Erythroblast (primary cell): ENCODE results near the gene DHCR7.
A peak's percentile ranks its signal among the peaks of the same experiment; 100 is the strongest.
"Not testable (repeated sequence)": the region's sequence is repeated elsewhere in the genome, so short reads cannot be mapped to it uniquely, and the experiment has no call there.

Source experiments
- DNase-seq, 2 experiments: peaks; one replicate each; lab custom pipeline; 2025; lab: John Stamatoyannopoulos, UW
- GATA1 ChIP-seq: IDR thresholded peaks from 2 replicates; pipeline ENCODE4 v1.6.1; 2011; ENCODE audit warnings: low read depth, mild to moderate bottlenecking, control low read depth, low read length, moderate library complexity
- POLR2A ChIP-seq: IDR thresholded peaks from 2 replicates; pipeline ENCODE4 v1.6.1; 2011; ENCODE audit warnings: mild to moderate bottlenecking, low read length

DHCR7 gene

GRCh38 chr11:71432761-71433647 is 15.2 kb downstream of the DHCR7 start:
- TF ChIP-seq POLR2A (no peak), GATA1 (no peak)

GRCh38 chr11:71431271-71431670 is 16.9 kb downstream of the DHCR7 start:
- no peak for DNase-seq
- TF ChIP-seq GATA1 (no peak), POLR2A (no peak)

More at GRCh38 chr11:71432761-71433647, 15.2 kb downstream of the DHCR7 start:
- no peak for DNase-seq

DNA sequence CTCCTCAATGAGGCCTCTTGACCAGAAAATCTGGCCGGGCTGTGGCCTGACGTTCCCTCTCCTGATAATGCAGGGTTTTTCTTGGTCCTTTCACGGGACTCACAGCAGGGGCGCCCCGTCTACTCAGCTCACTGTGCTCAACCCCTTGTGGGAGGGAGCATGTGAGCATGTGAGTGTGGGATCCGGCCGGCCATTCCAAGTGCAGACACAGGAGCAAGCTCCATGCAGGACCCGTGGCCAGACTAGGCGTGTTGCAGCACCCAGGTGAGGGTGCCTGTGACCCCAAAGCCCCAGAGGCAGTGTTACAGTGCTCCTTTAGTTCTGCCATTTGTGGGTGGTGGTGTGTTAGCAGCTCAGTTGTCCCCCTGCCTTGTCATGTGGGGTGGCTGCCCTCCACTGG is 18.0 kb downstream of the DHCR7 start:
- DNase-seq, result no peak
- TF ChIP-seq POLR2A (no peak), GATA1 (no peak)

GRCh38 chr11:71429701-71430100 is 18.5 kb downstream of the DHCR7 start:
- TF ChIP-seq GATA1 (no peak), POLR2A (no peak)
- no peak for DNase-seq

DNA sequence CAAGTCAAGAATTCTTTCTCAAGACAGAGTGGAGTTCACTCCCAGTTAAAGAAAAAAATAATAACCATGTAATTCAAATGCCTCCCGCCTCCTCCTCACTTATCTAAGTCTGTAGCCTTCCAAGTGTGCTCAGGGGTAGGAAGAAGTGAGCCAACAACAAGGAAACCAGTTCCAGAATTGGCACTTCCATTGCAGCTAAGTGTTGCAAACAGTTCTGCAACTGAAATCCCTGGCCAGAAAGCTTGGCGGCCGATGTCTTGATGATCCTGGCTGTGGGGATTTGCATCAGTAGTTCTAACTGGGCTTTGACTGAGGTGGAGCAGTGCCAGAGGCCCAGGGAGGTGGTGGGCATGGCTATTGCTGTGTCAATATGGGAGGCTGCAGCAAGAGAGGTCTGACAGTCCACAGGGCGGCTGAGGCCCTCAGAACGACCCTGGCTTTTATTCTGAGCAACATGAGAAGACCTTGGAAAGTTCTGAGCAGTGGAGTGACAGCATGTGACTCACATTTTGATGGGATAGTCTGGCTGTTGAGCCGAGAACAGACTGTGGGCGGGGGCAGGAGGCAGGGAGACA is 19.2 kb downstream of the DHCR7 start:
- no peak for DNase-seq
- TF ChIP-seq GATA1 (no peak), POLR2A (no peak)

- TF ChIP-seq GATA1, result no peak
- TF ChIP-seq POLR2A, result no peak
- no peak for DNase-seq
These were observed 21.8 kb downstream of the DHCR7 start for GRCh38 chr11:71426413-71426812.

DNA sequence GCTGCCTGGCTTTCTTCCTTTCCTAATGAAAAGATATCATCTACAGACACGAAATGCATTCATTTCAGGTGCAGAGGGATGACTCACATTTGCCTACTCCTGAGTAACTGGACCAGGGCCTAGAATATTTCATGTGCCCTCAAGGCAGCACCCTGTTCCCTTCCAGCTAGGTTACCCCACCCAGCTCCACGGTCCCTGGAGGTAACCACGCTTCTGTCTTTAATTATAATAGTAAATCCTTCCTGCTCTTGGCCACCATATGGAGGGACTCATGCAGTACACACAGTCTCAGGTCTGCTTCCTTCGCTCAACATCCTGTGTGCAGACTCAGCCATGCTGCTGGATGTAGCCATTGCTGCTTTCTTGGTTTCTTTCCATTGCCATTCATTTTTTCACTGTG is 22.3 kb downstream of the DHCR7 start:
- DNase-seq, result no peak
- TF ChIP-seq POLR2A (no peak), GATA1 (no peak)

- TF ChIP-seq GATA1 (no peak), POLR2A (no peak)
- no peak for DNase-seq
These were observed 22.8 kb downstream of the DHCR7 start for GRCh38 chr11:71425409-71425808.

DNA sequence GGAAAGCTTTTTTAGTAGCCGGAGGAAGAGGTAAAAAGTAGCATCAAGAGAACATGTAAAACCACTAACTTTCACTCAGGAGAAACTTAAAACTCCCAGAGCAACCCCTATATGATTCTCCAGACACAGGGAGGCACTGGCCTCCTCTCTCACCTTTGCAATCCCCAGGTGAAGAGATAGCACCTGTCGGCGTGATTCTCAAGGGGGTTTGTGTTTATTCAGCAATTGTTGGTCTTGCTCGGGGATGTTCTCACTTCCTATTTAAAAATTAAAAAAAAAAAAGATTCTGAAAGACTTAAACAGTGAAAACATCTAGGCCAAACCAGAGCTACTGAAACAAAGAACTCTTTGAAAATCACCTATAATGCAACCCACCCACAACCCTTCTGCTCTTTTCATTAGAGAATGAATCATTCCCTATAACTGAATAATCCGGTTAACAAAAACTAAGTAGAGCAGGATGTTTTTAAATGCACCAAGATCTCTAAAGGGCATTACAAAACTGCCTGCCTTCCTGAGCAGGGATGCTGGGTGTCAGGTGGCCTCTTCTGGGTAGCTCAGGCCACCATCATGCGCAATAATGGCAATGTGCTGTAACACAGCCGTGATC is 24.9 kb downstream of the DHCR7 start:
- DNase-seq, result no peak
- TF ChIP-seq POLR2A (no peak), GATA1 (no peak)

GRCh38 chr11:71422318-71422717 is 25.9 kb downstream of the DHCR7 start:
- not testable (repeated sequence) for DNase-seq

DNA sequence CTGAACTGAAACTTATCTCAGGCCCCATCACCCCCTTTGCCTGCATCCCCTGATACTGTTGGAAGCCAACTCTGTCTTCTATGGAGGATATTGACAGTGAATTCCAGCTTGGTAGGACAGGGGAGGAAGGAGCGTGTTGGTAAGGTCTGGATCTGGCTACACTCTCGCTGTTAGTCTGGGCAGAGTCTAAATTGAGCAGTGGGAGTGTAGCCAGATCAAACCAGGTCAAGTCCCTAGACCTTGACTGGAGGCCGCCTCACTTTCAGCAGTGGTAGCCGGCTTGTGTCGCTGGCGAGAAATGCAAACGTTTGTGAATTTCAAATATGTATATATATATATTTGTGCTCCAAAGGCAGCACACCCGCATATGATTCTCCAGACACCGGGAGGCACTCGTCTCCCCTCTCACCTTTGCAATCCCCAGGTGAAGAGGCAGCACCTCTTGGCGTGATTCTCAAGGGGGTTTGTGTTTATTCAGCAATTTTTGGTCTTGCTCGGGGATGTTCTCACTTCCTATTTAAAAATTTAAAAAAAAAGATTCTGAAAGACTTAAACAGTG is 26.7 kb downstream of the DHCR7 start:
- no peak for DNase-seq
- TF ChIP-seq GATA1, result no peak
- TF ChIP-seq POLR2A, result no peak

GRCh38 chr11:71420455-71421241 is 27.5 kb downstream of the DHCR7 start:
- DNase-seq, result peak; percentile 32 to 64
- TF ChIP-seq GATA1 (no peak), POLR2A (no peak)

DNA sequence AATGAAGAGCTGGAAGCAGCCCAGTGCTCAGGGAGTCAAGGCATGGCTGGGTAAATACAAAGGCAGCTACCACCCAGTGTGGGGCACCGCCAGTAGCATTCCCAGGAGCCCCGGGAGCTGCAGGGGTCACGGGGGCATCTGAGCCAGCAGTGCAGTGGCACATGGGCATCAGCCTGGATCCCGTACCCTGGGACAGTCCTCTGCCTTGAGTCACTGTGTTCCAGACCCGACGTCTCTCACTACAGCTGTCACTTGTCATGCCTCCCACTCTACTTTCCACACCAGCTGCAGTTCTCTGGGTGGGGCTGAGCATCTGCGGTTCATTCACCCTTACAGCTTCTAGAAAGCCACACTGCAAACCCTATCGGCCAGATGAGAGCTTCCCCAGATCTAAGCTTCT is 29.6 kb downstream of the DHCR7 start:
- TF ChIP-seq POLR2A (no peak), GATA1 (no peak)
- no peak for DNase-seq
